ENCODE results near the gene L3MBTL4. TPM values are rescaled to one million over a fixed set of nuclear protein-coding genes. Genes with fewer than 3 reads are reported as not detected.
"Not testable (repeated sequence)": the region's sequence is repeated elsewhere in the genome, so short reads cannot be mapped to it uniquely, and the experiment has no call there.

L3MBTL4 gene
- total RNA-seq, 2 experiments from 2014 or later: not detected

DNA sequence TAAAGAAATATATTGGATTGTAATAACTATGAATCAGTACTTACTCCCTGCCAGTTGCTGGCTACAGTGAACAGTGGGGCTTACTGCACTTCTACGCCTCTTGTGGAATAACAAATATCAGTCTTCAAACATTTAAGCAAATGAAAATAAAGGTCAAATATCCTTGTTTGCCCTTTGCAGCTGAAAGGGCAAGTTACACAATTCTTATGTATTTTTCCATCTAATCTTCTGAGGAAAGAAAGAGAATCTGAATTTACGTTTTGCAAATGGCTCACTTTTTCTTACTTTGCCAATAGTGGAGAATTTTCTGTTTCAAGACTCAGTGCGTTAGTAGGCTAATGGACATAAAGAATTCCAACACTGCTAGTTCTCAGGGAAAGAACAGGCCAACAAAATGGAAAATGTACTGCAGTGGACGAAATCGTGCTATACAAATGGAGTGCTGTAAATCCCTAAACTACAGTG, 362.2 kb downstream of the L3MBTL4 start:
- intact Hi-C loops (cut with micrococcal nuclease; ENCODE audit: unreplicated experiment): no loop called here
- POLR2A ChIA-PET: no interaction called here
- no peaks in the 10 kb centered on the region for H3K79me2 ChIP-seq (ENCODE audit: insufficient read depth, low read depth, low read length)

DNA sequence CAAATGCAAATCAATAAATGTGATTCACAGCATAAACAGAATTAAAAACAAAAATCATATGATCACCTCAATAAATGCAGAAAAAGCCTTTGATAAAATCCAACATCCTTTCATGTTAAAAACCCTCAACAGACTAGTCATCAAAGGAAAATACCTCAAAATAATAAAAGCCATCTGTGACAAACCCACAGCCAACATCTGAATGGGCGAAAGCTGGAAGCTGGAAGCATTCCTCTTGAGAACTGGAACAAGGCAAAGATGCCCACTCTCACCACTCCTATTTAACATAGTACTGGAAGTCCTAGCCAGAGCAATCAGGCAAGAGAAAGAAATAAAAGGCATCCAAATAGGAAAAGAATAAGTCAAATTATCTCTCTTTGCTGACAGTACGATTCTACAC, 367.1 kb downstream of the L3MBTL4 start:
- H3K27ac ChIP-seq (ENCODE audit: low read depth, low read length, poor library complexity, severe bottlenecking); H3K36me3 ChIP-seq (ENCODE audit: insufficient read depth, low read length); H4K20me1 ChIP-seq (ENCODE audit: insufficient read depth, low read length); intact Hi-C loops (cut with micrococcal nuclease; ENCODE audit: unreplicated experiment); H3K9me3 ChIP-seq (ENCODE audit: low read length); DNase-seq (ENCODE audit: low spot score); H3K4me1 ChIP-seq (ENCODE audit: insufficient read depth, low read length, poor library complexity, severe bottlenecking); H3K4me2 ChIP-seq (ENCODE audit: low read length); H2AFZ ChIP-seq (ENCODE audit: low read length); H3K79me2 ChIP-seq (ENCODE audit: insufficient read depth, low read depth, low read length); BruUV-seq (replicated peaks); H3K4me3 ChIP-seq (ENCODE audit: low read depth, low read length, poor library complexity, severe bottlenecking); CTCF ChIA-PET (ENCODE audit: unreplicated experiment); H3K9me2 ChIP-seq (ENCODE audit: insufficient read depth, low read length): not testable (repeated sequence)
- POLR2A ChIA-PET: interaction anchor here (0.5 kb wide), 1 partner anchor 878 kb away, joined by 3 read pairs; no protein-coding TSS in a partner anchor

More for the DNA sequence above, 362.2 kb downstream of the L3MBTL4 start:
- DNase-seq (ENCODE audit: low spot score): no peak
- BruUV-seq (replicated peaks): no TSS peak
- no peaks in the 10 kb centered on the region for H3K36me3 ChIP-seq (ENCODE audit: insufficient read depth, low read length)
- no peaks in the 10 kb centered on the region for H3K4me1 ChIP-seq (ENCODE audit: insufficient read depth, low read length, poor library complexity, severe bottlenecking)
- no peak overlapping the region for H3K27ac ChIP-seq (ENCODE audit: low read depth, low read length, poor library complexity, severe bottlenecking)
- H3K9me3 ChIP-seq (ENCODE audit: low read length): no peaks in the 10 kb centered on the region
- no peak overlapping the region for H2AFZ ChIP-seq (ENCODE audit: low read length)
- no peaks in the 10 kb centered on the region for H3K9me2 ChIP-seq (ENCODE audit: insufficient read depth, low read length)
- no peak overlapping the region for H3K4me3 ChIP-seq (ENCODE audit: low read depth, low read length, poor library complexity, severe bottlenecking)
- TF ChIP-seq, protein P1, sequence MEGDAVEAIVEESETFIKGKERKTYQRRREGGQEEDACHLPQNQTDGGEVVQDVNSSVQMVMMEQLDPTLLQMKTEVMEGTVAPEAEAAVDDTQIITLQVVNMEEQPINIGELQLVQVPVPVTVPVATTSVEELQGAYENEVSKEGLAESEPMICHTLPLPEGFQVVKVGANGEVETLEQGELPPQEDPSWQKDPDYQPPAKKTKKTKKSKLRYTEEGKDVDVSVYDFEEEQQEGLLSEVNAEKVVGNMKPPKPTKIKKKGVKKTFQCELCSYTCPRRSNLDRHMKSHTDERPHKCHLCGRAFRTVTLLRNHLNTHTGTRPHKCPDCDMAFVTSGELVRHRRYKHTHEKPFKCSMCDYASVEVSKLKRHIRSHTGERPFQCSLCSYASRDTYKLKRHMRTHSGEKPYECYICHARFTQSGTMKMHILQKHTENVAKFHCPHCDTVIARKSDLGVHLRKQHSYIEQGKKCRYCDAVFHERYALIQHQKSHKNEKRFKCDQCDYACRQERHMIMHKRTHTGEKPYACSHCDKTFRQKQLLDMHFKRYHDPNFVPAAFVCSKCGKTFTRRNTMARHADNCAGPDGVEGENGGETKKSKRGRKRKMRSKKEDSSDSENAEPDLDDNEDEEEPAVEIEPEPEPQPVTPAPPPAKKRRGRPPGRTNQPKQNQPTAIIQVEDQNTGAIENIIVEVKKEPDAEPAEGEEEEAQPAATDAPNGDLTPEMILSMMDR (conservative IDR thresholded peaks at IDR 0.05; ENCODE audit: low read length): no peak
- TF ChIP-seq EZH2phosphoT487 (IDR thresholded peaks at IDR 0.05; ENCODE audit: borderline replicate concordance, low read depth, low read length): no peak
- no peaks in the 10 kb centered on the region for H4K20me1 ChIP-seq (ENCODE audit: insufficient read depth, low read length)
- no peak overlapping the region for H3K4me2 ChIP-seq (ENCODE audit: low read length)
- CTCF ChIA-PET (ENCODE audit: unreplicated experiment): no interaction called here

DNA sequence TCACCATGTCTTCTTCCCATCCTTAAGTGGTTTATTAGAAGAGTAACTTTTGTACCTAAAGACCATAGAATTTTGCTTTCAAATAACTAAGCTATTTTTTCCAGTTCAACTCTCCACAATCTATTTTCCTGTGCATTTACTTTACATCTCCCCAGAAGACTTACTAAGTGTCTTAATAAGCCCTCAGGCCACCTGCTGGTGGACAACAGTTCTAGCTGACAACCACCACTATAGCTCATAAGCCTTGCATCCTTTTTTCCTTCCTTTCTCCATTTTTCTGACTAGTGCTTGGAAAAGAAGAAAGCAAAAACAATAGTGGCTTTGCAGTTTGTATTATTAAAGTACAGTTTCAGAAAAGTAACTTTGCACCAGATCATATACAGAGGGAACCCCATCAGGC, 369.9 kb downstream of the L3MBTL4 start:
- ChIA-PET POLR2A (no interaction called here), CTCF (ENCODE audit: unreplicated experiment) (no interaction called here)
- TF ChIP-seq, protein P1 (conservative IDR thresholded peaks at IDR 0.05; ENCODE audit: low read length): 0 out of 2 replicates have a peak, but pooled peaks have one; percentile 27
- TF ChIP-seq EZH2phosphoT487 (IDR thresholded peaks at IDR 0.05; ENCODE audit: borderline replicate concordance, low read depth, low read length): no peak
- Histone ChIP-seq H2AFZ (ENCODE audit: low read length) (no peak overlapping the region), H3K79me2 (ENCODE audit: insufficient read depth, low read depth, low read length) (no peaks in the 10 kb centered on the region), H3K9me3 (ENCODE audit: low read length) (no peaks in the 10 kb centered on the region), H3K4me2 (ENCODE audit: low read length) (no peak overlapping the region), H3K4me1 (ENCODE audit: insufficient read depth, low read length, poor library complexity, severe bottlenecking) (no peaks in the 10 kb centered on the region), H3K9me2 (ENCODE audit: insufficient read depth, low read length) (no peaks in the 10 kb centered on the region), H3K4me3 (ENCODE audit: low read depth, low read length, poor library complexity, severe bottlenecking) (no peak overlapping the region), H3K27ac (ENCODE audit: low read depth, low read length, poor library complexity, severe bottlenecking) (no peak overlapping the region), H4K20me1 (ENCODE audit: insufficient read depth, low read length) (no peaks in the 10 kb centered on the region), H3K36me3 (ENCODE audit: insufficient read depth, low read length) (no peaks in the 10 kb centered on the region)
- DNase-seq (ENCODE audit: low spot score): no peak
- intact Hi-C loops (cut with micrococcal nuclease; ENCODE audit: unreplicated experiment): no loop called here
- BruUV-seq (replicated peaks): no TSS peak
